Measurements from ENCODE around the gene CELSR3. TPM values are rescaled to one million over a fixed set of nuclear protein-coding genes. Genes with fewer than 3 reads are reported as not detected.

The CELSR3 gene

Small RNA genes lying within 50 kb of the gene (microRNA-seq; reads per million reads assigned to microRNA genes)
- gene MIR4793, result not detected

Measured in HL-60 (cell line).